Activated CD8-positive, alpha-beta memory T cell treated with anti-CD3 and anti-CD28 coated beads, Interleukin-2, amount 50 U/mL, for 24 hours (primary cell): ENCODE data around the gene RPS6KA4.
A peak's percentile ranks its signal among the peaks of the same experiment; 100 is the strongest.

Source experiments
- DNase-seq: peaks from one replicate; pipeline ENCODE4 v3.0.0-alpha.2; 2020; ENCODE audit errors: extremely low read depth

The RPS6KA4 gene

DNA sequence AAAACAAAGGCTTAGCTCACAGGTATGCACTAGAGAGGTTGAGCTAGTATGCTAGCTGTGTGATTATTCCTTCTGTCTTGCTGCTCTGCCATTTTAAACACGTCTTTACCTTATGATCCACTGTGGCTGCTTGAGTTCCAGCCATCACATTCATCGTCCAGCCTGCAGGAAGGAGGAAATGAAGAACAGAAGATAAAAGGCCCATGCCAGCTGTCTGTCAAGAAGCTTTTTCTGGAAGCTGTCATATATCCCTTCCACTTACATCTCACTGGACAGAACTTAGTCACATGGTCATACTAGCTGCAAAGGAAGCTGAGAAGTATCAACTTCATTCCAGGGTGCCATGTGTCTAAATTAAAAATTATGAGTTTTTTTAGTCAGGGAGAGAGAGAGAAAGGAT is 31.6 kb upstream of the RPS6KA4 start:
- DNase-seq = no peak

DNA sequence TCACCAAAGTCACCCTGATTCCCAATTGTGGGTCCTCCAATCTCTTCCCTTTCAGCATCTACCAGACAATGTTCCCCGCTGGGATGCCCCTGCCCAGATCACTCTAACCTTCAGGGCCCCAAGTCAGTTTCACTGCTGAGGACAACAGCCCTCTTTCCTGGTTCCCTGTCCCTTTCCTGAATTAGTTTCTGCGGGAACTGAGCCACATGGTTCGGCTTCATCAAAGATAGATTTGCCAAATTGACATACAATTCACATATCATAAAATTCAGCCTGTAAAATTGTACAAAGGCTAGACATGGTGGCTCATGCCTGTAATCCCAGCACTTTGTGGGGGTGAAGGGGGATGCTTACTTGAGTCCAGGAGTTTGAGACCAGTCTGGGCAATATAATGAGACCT is 31.0 kb upstream of the RPS6KA4 start:
- no peak for DNase-seq

GRCh38 chr11:64330888-64331287 is 28.1 kb upstream of the RPS6KA4 start:
- DNase-seq = no peak

DNA sequence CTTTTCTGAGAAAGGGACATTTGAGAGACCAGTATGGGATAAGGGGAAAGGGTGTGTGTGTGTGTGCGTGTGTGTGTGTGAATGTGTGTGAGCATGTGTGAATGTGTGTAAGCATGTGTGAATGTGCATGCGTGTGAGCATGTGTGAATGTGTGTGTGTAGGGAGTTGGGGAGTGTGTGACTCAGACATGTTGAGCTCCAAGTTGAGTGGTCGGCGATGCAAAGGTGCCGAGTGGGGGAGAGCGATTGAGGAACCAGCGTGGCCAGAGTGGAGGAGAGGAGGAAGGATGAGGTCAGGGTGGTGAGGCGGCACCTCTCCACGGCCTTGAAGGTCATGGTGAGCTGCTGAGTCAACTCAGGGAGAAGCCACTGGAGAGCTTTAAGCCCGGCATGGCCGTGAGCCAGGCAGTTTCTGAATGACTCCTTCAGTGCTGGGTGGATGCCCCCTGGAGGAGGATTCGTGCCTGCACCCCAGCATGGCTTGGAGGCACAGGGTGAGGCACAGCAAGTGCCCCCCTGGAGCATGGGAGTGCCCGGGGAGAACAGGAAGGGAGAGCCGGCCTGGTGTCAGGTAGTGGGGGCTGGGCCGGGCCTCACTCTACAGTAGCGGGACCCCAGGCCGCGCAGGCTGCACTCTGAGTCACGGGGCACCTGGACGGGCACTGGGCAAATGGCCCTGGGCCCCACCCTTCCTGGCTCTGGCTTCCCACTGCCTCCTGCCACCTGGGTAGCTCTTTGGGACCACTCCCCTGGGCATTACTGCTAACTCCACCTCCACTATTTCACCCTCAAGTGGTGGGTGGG is 27.2 kb upstream of the RPS6KA4 start:
- no peak for DNase-seq

GRCh38 chr11:64333556-64333955 is 25.4 kb upstream of the RPS6KA4 start:
- DNase-seq = no peak

DNA sequence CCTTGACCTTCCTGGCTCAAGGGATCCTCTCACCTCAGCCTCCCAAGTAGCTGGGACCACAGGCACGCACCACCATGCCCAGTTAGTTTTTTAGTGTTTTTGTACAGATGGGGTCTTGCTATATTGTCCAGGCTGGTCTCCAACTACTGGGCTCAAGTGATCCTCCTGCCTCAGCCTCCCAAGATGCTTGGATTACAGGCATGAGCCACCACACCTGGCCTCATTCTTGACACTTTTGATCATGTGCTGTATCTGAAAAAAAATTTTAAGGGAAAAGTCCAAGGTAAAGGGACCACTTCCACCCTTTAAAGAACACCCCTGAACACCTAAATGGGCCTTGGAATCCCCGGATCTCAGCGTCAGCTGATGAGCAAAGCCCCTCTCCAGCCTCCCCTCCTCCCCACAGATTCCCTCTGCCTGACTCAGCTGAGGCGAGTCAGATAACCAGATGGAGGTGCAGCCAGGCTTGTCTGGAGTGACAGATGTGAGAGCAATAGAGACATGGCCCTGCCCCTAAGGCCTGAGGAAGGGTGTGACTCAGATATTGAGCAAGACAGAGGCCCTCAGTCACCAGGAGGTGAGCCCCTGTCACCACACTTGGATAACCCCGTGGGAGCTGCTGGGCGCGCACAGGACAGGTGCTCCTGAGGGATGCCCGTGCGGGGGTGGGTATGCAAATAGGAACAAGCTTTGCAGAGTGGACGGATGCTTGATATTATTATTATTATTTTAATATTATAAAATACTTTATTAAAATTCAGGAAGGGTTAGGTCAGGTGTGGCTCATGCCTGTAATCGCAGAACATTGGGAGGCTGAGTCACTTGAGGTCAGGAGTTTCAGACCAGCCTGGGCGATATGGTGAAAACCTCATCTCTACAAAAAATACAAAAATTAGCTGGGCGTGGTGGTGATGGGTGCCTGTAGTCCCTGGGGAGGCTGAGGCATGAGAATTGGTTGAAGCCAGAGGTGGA is 23.9 kb upstream of the RPS6KA4 start:
- no peak for DNase-seq

DNA sequence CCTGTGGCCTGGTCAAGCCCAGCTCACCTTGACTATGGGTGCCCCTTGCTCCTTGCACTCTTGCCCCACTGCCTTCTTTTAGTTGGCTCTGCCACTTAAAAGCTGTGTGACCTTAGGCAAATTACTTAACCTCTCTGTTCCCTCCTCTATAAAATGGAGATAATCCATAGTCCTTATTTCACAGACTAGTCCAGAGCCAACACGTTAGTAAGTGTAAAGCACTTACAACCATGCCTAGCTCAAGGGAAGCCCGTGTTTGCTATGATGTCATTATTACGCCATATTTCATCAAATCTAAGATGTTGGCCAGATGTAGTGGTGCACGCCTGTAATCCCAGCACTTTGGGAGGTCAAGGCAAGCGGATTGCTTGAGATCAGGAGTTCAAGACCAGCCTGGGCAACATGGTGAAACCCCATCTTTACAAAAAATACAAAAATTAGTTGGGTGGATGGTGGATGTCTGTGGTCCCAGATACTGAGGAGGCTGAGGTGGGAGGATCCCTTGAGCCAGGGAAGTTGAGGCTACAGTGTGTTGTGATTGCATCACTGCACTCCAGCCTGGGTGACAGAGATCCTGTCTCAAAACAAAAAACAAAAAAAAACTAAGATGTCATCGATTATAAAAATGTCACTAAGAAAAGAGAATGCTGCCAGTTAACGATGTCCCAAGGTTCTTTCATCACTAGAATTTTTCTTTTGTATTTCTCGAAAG is 21.3 kb upstream of the RPS6KA4 start:
- no peak for DNase-seq

DNA sequence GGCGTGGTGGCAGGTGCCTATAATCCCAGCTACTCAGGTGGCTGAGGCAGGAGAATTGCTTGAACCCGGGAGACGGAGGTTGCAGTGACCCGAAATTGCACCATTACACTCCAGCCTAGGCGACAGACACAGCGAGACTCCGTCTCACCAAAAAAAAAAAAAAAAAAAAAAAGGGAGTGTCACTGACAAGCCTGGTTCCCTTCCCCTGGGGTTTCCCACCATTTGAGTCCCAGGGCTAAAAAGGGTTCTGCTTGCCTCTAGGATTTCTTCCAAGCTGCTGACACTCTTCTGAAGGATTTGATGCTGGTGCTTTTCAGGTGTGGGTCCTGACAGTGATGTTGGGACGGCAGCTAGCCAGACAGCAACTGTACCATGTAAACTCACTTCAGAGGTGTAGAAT is 20.2 kb upstream of the RPS6KA4 start:
- DNase-seq = no peak

DNA sequence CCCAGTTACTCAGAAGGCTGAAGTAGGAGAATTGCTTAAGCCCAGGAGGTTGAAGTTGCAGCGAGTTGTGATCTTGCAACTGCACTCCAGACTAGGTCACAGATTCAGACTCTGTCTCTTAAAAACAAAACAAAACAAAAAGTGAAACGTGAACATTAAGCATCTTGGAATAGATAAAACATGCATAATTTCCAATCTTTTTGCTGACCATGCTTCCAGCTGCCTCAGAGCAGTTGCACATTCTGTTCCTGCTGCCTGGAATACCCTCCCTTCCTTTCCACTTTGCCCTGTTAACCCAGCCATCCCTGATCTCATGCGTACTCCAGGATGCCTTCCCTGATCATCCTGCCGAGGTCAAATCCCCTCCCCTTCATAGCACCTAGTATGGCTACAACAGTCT is 19.7 kb upstream of the RPS6KA4 start:
- no peak for DNase-seq

DNA sequence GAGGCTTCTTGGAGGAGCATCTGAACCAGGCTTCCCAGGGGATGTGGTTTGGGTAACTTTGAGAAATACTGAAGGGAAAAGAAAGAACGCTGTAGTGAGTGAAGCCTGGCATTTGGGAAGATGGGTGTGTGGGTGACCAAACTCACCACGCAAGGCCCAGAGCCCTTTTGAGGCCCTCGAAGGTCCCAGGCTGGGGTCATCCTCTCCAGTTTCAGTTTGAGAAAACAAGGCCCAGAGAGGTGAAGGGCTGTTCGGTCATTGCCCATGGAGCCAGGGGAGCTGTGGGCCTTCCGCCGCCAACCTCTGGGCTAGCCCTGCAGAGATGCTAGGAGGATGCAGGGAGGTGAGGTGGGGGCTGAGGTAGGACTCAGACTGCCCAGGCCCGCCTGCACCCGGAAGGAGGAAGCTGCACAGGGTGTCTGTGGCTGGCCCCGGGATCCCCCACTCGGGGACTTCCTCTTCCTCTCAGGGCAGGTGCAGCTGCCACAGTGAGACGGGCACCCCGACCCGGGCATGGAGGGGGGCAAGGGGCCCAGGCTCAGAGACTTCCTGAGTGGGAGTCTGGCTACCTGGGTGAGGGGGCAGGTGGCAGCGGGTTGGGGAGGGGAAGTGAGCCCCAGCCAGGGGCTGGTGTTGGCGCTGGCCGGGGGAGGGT is 19.1 kb upstream of the RPS6KA4 start, which contains the start of gene CCDC88B:
CCDC88B (plus strand) TSS at position 451 of the 655 bp plus-strand sequence; CDS start at position 514, 63 bp downstream.
- DNase-seq = peak; percentile 60

- no peak for DNase-seq
Observed at GRCh38 chr11:64340671-64341335, 18.2 kb upstream of the RPS6KA4 start.

- no peak for DNase-seq
Observed at GRCh38 chr11:64341429-64341828, 17.5 kb upstream of the RPS6KA4 start.

DNA sequence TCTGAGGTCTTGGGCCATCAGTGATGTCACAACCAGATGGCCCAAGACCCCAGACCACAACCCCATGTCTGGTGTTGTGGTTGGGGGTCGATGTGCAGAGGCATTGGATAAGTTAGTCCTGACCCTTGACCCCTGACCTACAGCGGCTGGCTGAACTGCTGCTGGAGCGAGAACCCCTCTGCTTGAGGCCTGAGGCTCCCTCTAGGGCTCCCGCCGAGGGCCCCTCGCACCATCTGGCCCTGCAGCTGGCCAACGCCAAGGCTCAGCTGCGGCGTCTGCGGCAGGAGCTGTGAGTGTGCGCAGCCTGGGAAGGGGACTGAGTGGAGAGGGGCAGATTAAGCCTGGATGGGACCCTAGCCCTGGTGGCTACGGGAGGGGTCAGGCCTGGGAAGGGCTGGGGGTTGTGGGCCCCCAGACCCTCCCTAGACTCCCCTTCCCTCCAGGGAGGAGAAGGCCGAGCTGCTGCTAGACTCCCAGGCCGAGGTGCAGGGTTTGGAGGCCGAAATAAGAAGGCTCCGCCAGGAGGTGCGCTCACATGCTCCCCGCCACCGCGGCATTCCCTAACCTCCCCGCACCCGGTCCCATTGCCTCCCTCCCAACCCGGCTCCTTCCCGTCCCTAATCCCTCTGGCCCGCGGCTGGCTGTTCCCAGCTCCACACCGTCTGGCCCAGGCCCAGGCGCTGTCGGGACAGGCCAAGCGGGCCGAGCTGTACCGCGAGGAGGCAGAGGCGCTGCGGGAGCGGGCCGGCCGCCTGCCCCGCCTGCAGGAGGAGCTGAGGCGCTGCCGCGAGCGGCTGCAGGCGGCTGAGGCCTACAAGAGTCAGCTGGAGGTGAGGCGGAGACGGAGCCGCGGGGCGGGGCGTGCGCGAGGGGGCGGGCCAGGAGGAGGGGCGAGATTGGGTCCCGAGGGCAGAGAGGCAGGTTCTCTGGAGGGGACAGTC is 16.8 kb upstream of the RPS6KA4 start:
- DNase-seq = peak; percentile 75

DNA sequence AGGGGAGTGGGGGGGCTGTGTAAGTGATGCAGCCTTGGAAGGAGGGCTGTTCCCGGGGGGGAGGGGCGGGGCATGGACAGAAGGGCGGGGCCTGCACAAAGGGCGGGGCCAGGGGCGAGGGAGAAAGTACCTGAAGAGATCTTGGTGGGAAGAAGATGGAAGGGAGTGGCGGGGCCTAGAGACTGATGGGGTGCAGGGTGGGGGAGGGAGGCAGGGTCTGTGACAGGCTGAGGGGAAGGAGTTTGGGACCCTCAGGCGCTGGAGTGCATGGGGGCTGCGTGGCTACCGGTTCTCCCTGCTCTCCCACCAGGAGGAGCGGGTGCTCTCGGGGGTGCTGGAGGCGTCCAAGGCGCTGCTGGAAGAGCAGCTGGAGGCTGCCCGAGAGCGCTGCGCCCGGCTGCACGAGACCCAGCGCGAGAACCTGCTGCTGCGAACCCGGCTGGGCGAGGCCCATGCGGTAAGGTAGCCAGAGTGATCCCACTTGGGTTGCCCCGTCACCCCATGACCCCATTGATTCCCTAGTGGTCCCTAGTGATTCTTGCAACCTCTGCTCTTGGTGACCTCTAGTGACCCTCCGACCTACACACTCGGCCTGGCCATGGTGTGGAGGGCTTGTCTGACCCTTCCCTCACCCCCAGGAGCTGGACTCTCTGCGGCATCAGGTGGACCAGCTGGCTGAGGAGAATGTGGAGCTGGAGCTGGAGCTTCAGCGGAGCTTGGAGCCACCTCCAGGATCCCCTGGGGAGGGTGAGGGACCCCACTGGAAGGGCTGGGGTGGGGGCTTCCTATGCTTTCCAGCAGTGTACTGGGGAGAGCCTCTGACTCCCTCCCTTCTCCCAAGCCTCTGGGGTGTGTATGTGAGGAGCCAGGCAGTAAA is 15.9 kb upstream of the RPS6KA4 start:
- no peak for DNase-seq

- no peak for DNase-seq
Observed at GRCh38 chr11:64343767-64344559, 15.0 kb upstream of the RPS6KA4 start.

DNA sequence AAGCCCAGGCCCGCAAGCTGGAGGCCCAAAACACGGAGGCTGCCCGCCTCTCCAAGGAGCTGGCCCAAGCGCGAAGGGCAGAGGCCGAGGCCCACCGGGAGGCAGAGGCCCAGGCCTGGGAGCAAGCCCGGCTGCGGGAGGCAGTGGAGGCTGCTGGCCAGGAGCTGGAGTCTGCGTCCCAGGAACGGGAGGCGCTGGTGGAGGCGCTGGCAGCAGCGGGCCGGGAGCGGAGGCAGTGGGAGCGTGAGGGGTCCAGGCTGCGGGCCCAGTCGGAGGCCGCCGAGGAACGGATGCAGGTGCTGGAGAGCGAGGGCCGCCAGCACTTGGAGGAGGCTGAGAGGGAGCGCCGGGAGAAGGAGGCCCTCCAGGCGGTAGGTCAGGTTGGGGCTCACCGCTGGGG is 14.2 kb upstream of the RPS6KA4 start:
- no peak for DNase-seq

- DNase-seq = no peak
Observed at GRCh38 chr11:64347193-64347867, 11.6 kb upstream of the RPS6KA4 start.
